GM18517 (cell line): Measurements from ENCODE around the gene KCNK7.

Experiments used
- ATAC-seq: cut with Tn5 transposase; IDR thresholded peaks from one replicate; pipeline ENCODE4 v1.9.1; 2021; ENCODE audit warnings: mild to moderate bottlenecking, moderate library complexity; ENCODE audit not compliant: unreplicated experiment

The KCNK7 gene

GRCh38 chr11:65611758-65612603 lies 16.4 kb upstream of the KCNK7 start:
- ATAC-seq, result no peak

GRCh38 chr11:65611028-65611757 lies 15.6 kb upstream of the KCNK7 start:
- ATAC-seq, result no peak

GRCh38 chr11:65610404-65610803 lies 14.8 kb upstream of the KCNK7 start:
- no peak for ATAC-seq

- ATAC-seq, result no peak
Observed at GRCh38 chr11:65609665-65610064, 14.1 kb upstream of the KCNK7 start.

GRCh38 chr11:65609229-65609628 lies 13.6 kb upstream of the KCNK7 start:
- ATAC-seq, result no peak

- ATAC-seq, result no peak
Observed at GRCh38 chr11:65607614-65608426, 12.2 kb upstream of the KCNK7 start.

- ATAC-seq, result no peak
Observed at GRCh38 chr11:65606876-65607613, 11.4 kb upstream of the KCNK7 start.

- no peak for ATAC-seq
Observed at GRCh38 chr11:65604258-65604657, 8.7 kb upstream of the KCNK7 start.

- ATAC-seq, result no peak
Observed at GRCh38 chr11:65599955-65600246, 4.3 kb upstream of the KCNK7 start.

- ATAC-seq, result no peak
Observed at GRCh38 chr11:65599216-65599954, 3.8 kb upstream of the KCNK7 start.

GRCh38 chr11:65598258-65598699 lies 2.7 kb upstream of the KCNK7 start:
- ATAC-seq, result no peak

- no peak for ATAC-seq
Observed at GRCh38 chr11:65596520-65596919, 920 bp upstream of the KCNK7 start.

GRCh38 chr11:65595131-65595530 lies 469 bp downstream of the KCNK7 start:
- ATAC-seq, result no peak

- ATAC-seq, result no peak
Observed at GRCh38 chr11:65593518-65594414, 1.8 kb downstream of the KCNK7 start.

- no peak for ATAC-seq
Observed at GRCh38 chr11:65592858-65593517, 2.6 kb downstream of the KCNK7 start.

- no peak for ATAC-seq
Observed at GRCh38 chr11:65591939-65592857, 3.4 kb downstream of the KCNK7 start.

GRCh38 chr11:65590240-65590738 lies 5.3 kb downstream of the KCNK7 start:
- ATAC-seq, result no peak
